ENCODE results near the gene GSG1L. TPM values are rescaled to one million over a fixed set of nuclear protein-coding genes. Genes with fewer than 3 reads are reported as not detected.

Gene GSG1L
- total and polyA plus RNA-seq, 9 of the 15 experiments (the other 6 are each of a cell fraction or from before 2014, with no cell fraction given): not detected

DNA sequence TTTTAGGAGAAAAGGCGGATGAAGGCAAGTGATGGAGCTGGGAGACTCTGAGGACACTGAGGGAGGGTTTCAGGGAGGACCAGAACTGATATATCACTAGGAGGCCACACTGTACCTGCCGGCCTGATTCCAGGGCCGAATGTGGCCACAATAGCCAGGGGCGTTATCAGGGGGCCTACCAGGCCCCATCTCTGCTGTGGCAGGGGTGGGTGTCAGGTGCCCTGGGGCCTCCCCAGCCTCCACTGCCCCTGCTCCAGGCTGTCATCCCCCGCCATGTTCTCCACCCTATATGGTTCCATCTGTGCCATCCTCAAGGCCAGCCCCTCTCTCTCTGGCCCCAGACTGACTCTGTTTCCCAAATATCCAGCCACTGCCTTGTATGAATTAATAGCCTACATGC is 246.5 kb downstream of the GSG1L start:
- intact Hi-C loops (cut with micrococcal nuclease): no loop called here
- Histone ChIP-seq H3K79me2 (ENCODE audit: control insufficient read depth, insufficient read depth, low read length) (no peaks in the 10 kb centered on the region), H3K27ac (ENCODE audit: extremely low read depth, low read depth, low read length) (no peak overlapping the region), H4K20me1 (replicated peaks; ENCODE audit: control insufficient read depth, insufficient read depth, low read length) (0 out of 2 replicates have a peak, but pooled peaks cover 2% of the 10 kb centered on the region), H3K9me1 (ENCODE audit: control insufficient read depth, insufficient read depth, low read length) (no peaks in the 10 kb centered on the region), H3K9me3 (replicated peaks; ENCODE audit: control insufficient read depth, insufficient read depth, low read depth, low read length) (no peaks in the 10 kb centered on the region), H3K4me1 (replicated peaks in 1 of 2; ENCODE audit: control insufficient read depth in 2 of 2, insufficient read depth in 2 of 2, low read length in 2 of 2) (no peaks in the 10 kb centered on the region), H2AFZ (ENCODE audit: low read depth, low read length) (no peak overlapping the region), H3K4me2 (ENCODE audit: insufficient read depth, low read length) (no peak overlapping the region), H3K36me3 (ENCODE audit: control insufficient read depth, insufficient read depth, low read length) (no peaks in the 10 kb centered on the region), H3K27me3 (ENCODE audit: control insufficient read depth in 2 of 2, insufficient read depth in 2 of 2, low read length in 2 of 2) (peaks cover 36 to 47% of the 10 kb centered on the region in 2 experiments; a peak in 4 of 5 replicates), H3K9ac (ENCODE audit: insufficient read depth in 1 of 2, low read depth in 2 of 2, low read length in 2 of 2) (no peak overlapping the region), H3K4me3 (no peak overlapping the region)
- CTCF ChIA-PET (ENCODE audit: low intra/inter-chr PET ratio): no interaction called here
- TF ChIP-seq ZNF311 (CRISPR knock-in tag; IDR thresholded peaks at IDR 0.05): no peak
- TF ChIP-seq CBFA2T2 (conservative IDR thresholded peaks at IDR 0.05): no peak
- TF ChIP-seq KLF13 (tag; IDR thresholded peaks at IDR 0.05; ENCODE audit: borderline replicate concordance, low read depth): no peak
- no peak for TF ChIP-seq CTBP1 (IDR thresholded peaks at IDR 0.05; ENCODE audit: borderline replicate concordance)
- TF ChIP-seq, protein P1, sequence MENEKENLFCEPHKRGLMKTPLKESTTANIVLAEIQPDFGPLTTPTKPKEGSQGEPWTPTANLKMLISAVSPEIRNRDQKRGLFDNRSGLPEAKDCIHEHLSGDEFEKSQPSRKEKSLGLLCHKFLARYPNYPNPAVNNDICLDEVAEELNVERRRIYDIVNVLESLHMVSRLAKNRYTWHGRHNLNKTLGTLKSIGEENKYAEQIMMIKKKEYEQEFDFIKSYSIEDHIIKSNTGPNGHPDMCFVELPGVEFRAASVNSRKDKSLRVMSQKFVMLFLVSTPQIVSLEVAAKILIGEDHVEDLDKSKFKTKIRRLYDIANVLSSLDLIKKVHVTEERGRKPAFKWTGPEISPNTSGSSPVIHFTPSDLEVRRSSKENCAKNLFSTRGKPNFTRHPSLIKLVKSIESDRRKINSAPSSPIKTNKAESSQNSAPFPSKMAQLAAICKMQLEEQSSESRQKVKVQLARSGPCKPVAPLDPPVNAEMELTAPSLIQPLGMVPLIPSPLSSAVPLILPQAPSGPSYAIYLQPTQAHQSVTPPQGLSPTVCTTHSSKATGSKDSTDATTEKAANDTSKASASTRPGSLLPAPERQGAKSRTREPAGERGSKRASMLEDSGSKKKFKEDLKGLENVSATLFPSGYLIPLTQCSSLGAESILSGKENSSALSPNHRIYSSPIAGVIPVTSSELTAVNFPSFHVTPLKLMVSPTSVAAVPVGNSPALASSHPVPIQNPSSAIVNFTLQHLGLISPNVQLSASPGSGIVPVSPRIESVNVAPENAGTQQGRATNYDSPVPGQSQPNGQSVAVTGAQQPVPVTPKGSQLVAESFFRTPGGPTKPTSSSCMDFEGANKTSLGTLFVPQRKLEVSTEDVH (IDR thresholded peaks at IDR 0.05; ENCODE audit: low read depth, partially characterized antibody): no peak
- in situ Hi-C loops (cut with MboI): no loop called here
- DNase-seq (ENCODE audit: extremely low read depth in 1 of 4, low spot score in 3 of 4): no peak
- POLR2A ChIA-PET: no interaction called here
- no peak for ATAC-seq
- no peak for FAIRE-seq
- BruUV-seq (replicated peaks): no TSS peak
- 0% methylated on average over 5 of the region's 5 CpGs for WGBS (ENCODE audit: insufficient coverage, low coverage, missing lambda C conversion rate)

Measured in K562 (cell line).